Upper lobe of left lung (tissue), 4 donors: ENCODE data around the gene SGIP1.

Experiments used
- POLR2A ChIP-seq, 4 donors: fragments of 450-650 bp; IDR thresholded peaks; one replicate each; pipeline ENCODE4 v1.5.1; 2016 to 2017; ENCODE audit warnings: antibody characterized with exemption in 4 of 4, mild to moderate bottlenecking in 2 of 4
- POLR2AphosphoS5 ChIP-seq, 2 donors: sonication (generic); formaldehyde crosslinking; IDR thresholded peaks; one replicate each; pipeline ENCODE4 v1.5.1; 2017; ENCODE audit warnings: antibody characterized with exemption in 2 of 2
- TF ChIP-seq, protein P1 (sequence below), 6 experiments: fragments of 450-650 bp in 4 of 6; fragments of 200-600 bp in 2 of 6; sonication (generic) in 2 of 6; IDR thresholded peaks; one replicate each; pipeline ENCODE4 v1.5.1; 2016 to 2019; ENCODE audit warnings: antibody characterized with exemption in 6 of 6

DNA sequence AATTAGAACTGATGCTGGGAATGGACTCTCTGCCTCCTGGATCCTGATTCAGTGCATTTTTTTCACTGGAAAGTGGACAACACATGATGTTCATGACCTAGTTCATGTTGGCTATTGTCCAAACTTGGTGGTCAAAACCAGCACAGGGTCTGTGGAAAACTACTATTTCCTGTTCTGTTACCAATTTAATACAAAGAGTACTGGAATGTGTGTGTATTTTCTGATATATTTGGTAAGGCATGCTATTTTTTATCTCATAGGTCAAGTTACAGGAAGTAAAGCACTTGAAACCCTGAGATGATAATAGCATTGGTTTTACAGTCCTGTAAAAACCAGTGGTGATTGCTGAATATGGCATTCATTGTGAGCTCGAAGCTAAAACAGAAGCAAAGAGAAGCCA lies 89.9 kb downstream of the SGIP1 start:
- TF ChIP-seq POLR2A (IDR thresholded peaks at IDR 0.05) (no peak), POLR2AphosphoS5 (IDR thresholded peaks at IDR 0.05) (no peak)
- TF ChIP-seq, protein P1, sequence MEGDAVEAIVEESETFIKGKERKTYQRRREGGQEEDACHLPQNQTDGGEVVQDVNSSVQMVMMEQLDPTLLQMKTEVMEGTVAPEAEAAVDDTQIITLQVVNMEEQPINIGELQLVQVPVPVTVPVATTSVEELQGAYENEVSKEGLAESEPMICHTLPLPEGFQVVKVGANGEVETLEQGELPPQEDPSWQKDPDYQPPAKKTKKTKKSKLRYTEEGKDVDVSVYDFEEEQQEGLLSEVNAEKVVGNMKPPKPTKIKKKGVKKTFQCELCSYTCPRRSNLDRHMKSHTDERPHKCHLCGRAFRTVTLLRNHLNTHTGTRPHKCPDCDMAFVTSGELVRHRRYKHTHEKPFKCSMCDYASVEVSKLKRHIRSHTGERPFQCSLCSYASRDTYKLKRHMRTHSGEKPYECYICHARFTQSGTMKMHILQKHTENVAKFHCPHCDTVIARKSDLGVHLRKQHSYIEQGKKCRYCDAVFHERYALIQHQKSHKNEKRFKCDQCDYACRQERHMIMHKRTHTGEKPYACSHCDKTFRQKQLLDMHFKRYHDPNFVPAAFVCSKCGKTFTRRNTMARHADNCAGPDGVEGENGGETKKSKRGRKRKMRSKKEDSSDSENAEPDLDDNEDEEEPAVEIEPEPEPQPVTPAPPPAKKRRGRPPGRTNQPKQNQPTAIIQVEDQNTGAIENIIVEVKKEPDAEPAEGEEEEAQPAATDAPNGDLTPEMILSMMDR (IDR thresholded peaks at IDR 0.05), result no peak
